Liver (tissue), 9 donors: ENCODE results near the gene EFCAB14. TPM values are rescaled to one million over a fixed set of nuclear protein-coding genes. Genes with fewer than 3 reads are reported as not detected.

Experiments
- DNase-seq: peaks from one replicate; pipeline ENCODE4 v3.0.0-alpha.2; 2017; ENCODE audit warnings: low spot score
- H3K27ac ChIP-seq, 2 donors: one replicate each; pipeline ENCODE4 v1.7.0; 2013; ENCODE audit warnings: inconsistent platforms in 2 of 2, low read length in 2 of 2, control low read depth in 1 of 2, low read depth in 1 of 2, mild to moderate bottlenecking in 1 of 2
- H3K27me3 ChIP-seq, 4 donors: one replicate each; pipeline versions ENCODE4 v1.6.1 to v1.7.0; 2013; ENCODE audit warnings: low read length in 3 of 4, inconsistent platforms in 1 of 4, mild to moderate bottlenecking in 1 of 4, moderate library complexity in 1 of 4; ENCODE audit not compliant: control insufficient read depth in 4 of 4, insufficient read depth in 4 of 4
- H3K36me3 ChIP-seq, 4 donors: one replicate each; pipeline versions ENCODE4 v1.6.1 to v1.7.0; 2013; ENCODE audit warnings: low read length in 3 of 4, mild to moderate bottlenecking in 3 of 4, low read depth in 1 of 4, moderate library complexity in 1 of 4; ENCODE audit not compliant: control insufficient read depth in 4 of 4, insufficient read depth in 3 of 4
- H3K4me1 ChIP-seq, 4 donors: one replicate each; pipeline versions ENCODE4 v1.6.1 to v1.7.0; 2013; ENCODE audit warnings: low read length in 3 of 4, mild to moderate bottlenecking in 3 of 4, moderate library complexity in 1 of 4; ENCODE audit not compliant: control insufficient read depth in 4 of 4, insufficient read depth in 4 of 4
- H3K4me3 ChIP-seq, 3 donors: one replicate each; pipeline versions ENCODE4 v1.6.1 to v1.7.0; 2013; ENCODE audit warnings: low read length in 3 of 3, control low read depth in 1 of 3, low read depth in 1 of 3, mild to moderate bottlenecking in 1 of 3
- H3K9ac ChIP-seq, 2 donors: one replicate each; pipeline ENCODE4 v1.7.0; 2013; ENCODE audit warnings: low read length in 2 of 2, mild to moderate bottlenecking in 2 of 2, moderate library complexity in 2 of 2, control low read depth in 1 of 2, low read depth in 1 of 2
- H3K9me3 ChIP-seq, 4 donors: one replicate each; pipeline versions ENCODE4 v1.6.1 to v1.7.0; 2013; ENCODE audit warnings: low read length in 3 of 4; ENCODE audit not compliant: control insufficient read depth in 4 of 4
- EGR1 ChIP-seq, 2 donors: IDR thresholded peaks; 2 replicates each; pipeline ENCODE4 v1.6.1; 2016 to 2018; ENCODE audit warnings: antibody characterized with exemption in 2 of 2, low read depth in 2 of 2
- FOXA1 ChIP-seq: IDR thresholded peaks from 2 replicates; pipeline ENCODE4 v1.6.1; 2016; ENCODE audit warnings: antibody characterized with exemption
- GABPA ChIP-seq, 2 donors: IDR thresholded peaks in 1 of 2; conservative IDR thresholded peaks in 1 of 2; 2 replicates each; pipeline ENCODE4 v1.6.1; 2016; ENCODE audit warnings: antibody characterized with exemption in 2 of 2, mild to moderate bottlenecking in 1 of 2, moderate library complexity in 1 of 2
- HNF4A ChIP-seq, 2 donors: conservative IDR thresholded peaks; 2 replicates each; pipeline ENCODE4 v1.6.1; 2016; ENCODE audit warnings: antibody characterized with exemption in 2 of 2, mild to moderate bottlenecking in 2 of 2
- JUND ChIP-seq, 2 donors: IDR thresholded peaks; 2 replicates each; pipeline ENCODE4 v1.6.1; 2016; ENCODE audit warnings: antibody characterized with exemption in 2 of 2
- NR2F2 ChIP-seq: IDR thresholded peaks from 2 replicates; pipeline ENCODE4 v1.6.1; 2016; ENCODE audit warnings: antibody characterized with exemption
- RAD21 ChIP-seq, 2 donors: IDR thresholded peaks; 2 replicates each; pipeline ENCODE4 v1.6.1; 2016; ENCODE audit warnings: antibody characterized with exemption in 2 of 2, mild to moderate bottlenecking in 2 of 2
- SP1 ChIP-seq: IDR thresholded peaks from 2 replicates; pipeline ENCODE4 v1.6.1; 2018; ENCODE audit warnings: antibody characterized with exemption, mild to moderate bottlenecking
- TAF1 ChIP-seq: conservative IDR thresholded peaks from 2 replicates; pipeline ENCODE4 v1.6.1; 2016; ENCODE audit warnings: antibody characterized with exemption, mild to moderate bottlenecking
- WGBS: extraction: QIAGEN DNeasy Blood & Tissue Kit; methylation state at CpG from one replicate; pipeline ENCODE4 v1.1.7; 2013; 5-methylcytosine and 5-hydroxymethylcytosine counted together
- polyA plus RNA-seq, 2 donors: library from polyadenylated mRNA; stranded (reverse) in 1 of 2; unstranded in 1 of 2; fragments of 200-250 nt in 1 of 2; fragments of >200 nt in 1 of 2; fragmentation: Nextera tagmentation in 1 of 2; extraction: Ambion mirVana in 1 of 2; gene quantifications; one replicate each; pipeline versions ENCODE4 v1.2.1 to v1.2.3, GENCODE V29; 2013 to 2015
- total RNA-seq, 2 donors: library from RNA; depleted of rRNA; stranded (reverse); fragments of >200 nt; gene quantifications; one replicate each; pipeline ENCODE4 v1.2.3, GENCODE V29; 2014
- TF ChIP-seq, protein P1 (sequence below): IDR thresholded peaks from 2 replicates; pipeline ENCODE4 v1.6.1; 2016; ENCODE audit warnings: antibody characterized with exemption
- TF ChIP-seq, protein P2 (sequence below): fragments of 150-350 bp; IDR thresholded peaks from 2 replicates; pipeline ENCODE4 v1.5.1; 2017; ENCODE audit warnings: improper control_type of control experiment, low read depth, low read length; ENCODE audit not compliant: missing input control
- TF ChIP-seq, protein P3 (sequence below): IDR thresholded peaks from 2 replicates; pipeline ENCODE4 v1.6.1; 2016; ENCODE audit warnings: antibody characterized with exemption
- TF ChIP-seq, protein P4 (sequence below): IDR thresholded peaks from 2 replicates; pipeline ENCODE4 v1.6.1; 2016; ENCODE audit warnings: antibody characterized with exemption
- TF ChIP-seq, protein P5 (sequence below): IDR thresholded peaks from 2 replicates; pipeline ENCODE4 v1.6.1; 2016; ENCODE audit warnings: antibody characterized with exemption, mild to moderate bottlenecking
- donor health status: healthy.
- donor health status: healthy.
- donor health status: healthy.
- donor health status: healthy.
- donor health status: healthy.

EFCAB14 gene
- total and polyA plus RNA-seq, 4 donors, result 14.8 to 34.6 (median 23.7) TPM

DNA sequence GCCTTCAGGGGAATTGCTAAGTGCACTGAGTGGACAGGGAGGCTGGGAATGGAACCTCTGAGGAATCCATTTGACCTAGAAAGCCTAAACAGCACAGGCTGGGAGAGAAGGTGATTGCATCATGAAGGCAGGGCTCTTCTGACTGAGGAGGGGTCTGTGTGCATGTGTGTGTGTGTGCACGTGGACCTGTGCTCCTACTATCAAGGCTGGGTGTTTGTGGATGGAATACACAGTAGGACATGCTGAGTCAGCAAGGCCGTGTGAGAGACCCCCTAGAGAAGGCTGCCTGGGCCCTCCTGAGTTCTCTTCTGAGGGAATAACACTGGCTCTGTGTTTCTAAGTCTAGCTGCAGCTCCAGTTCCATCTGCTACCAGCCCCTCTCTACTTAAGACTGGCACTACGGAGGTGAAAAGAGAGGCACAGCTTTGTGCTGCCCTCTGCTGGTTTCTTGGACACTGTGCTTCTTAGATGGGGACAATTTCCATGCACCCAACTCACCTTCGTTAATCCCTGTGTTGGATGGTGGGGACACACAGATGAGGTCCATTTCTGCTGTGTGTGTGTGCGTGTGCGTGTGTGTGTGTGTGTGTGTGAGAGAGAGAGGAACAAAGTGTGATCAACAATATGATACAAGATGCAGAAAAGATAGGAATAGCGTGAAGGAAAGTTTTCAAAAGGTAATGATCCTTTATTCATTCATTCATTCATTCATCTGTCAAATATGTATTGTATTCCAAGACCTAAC lies 6.2 kb upstream of the EFCAB14 start:
- Histone ChIP-seq H3K9ac (no peak overlapping the region), H3K36me3 (no peaks in the 10 kb centered on the region), H3K4me1 (peaks cover 0 to 3% (median 2%) of the 10 kb centered on the region in 4 donors), H3K4me3 (no peak overlapping the region), H3K9me3 (no peaks in the 10 kb centered on the region), H3K27me3 (no peaks in the 10 kb centered on the region), H3K27ac (no peak overlapping the region)
- no peak for TF ChIP-seq FOXA1
- TF ChIP-seq, protein P1, sequence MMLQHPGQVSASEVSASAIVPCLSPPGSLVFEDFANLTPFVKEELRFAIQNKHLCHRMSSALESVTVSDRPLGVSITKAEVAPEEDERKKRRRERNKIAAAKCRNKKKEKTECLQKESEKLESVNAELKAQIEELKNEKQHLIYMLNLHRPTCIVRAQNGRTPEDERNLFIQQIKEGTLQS, result no peak
- TF ChIP-seq HNF4A (conservative IDR thresholded peaks at IDR 0.05), result no peak
- TF ChIP-seq, protein P2, sequence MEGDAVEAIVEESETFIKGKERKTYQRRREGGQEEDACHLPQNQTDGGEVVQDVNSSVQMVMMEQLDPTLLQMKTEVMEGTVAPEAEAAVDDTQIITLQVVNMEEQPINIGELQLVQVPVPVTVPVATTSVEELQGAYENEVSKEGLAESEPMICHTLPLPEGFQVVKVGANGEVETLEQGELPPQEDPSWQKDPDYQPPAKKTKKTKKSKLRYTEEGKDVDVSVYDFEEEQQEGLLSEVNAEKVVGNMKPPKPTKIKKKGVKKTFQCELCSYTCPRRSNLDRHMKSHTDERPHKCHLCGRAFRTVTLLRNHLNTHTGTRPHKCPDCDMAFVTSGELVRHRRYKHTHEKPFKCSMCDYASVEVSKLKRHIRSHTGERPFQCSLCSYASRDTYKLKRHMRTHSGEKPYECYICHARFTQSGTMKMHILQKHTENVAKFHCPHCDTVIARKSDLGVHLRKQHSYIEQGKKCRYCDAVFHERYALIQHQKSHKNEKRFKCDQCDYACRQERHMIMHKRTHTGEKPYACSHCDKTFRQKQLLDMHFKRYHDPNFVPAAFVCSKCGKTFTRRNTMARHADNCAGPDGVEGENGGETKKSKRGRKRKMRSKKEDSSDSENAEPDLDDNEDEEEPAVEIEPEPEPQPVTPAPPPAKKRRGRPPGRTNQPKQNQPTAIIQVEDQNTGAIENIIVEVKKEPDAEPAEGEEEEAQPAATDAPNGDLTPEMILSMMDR, result peak; percentile 80
- peak; percentile 91 to 98 for TF ChIP-seq RAD21 (IDR thresholded peaks at IDR 0.05)
- TF ChIP-seq, protein P3, sequence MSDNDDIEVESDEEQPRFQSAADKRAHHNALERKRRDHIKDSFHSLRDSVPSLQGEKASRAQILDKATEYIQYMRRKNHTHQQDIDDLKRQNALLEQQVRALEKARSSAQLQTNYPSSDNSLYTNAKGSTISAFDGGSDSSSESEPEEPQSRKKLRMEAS, result no peak
- TF ChIP-seq, protein P4, sequence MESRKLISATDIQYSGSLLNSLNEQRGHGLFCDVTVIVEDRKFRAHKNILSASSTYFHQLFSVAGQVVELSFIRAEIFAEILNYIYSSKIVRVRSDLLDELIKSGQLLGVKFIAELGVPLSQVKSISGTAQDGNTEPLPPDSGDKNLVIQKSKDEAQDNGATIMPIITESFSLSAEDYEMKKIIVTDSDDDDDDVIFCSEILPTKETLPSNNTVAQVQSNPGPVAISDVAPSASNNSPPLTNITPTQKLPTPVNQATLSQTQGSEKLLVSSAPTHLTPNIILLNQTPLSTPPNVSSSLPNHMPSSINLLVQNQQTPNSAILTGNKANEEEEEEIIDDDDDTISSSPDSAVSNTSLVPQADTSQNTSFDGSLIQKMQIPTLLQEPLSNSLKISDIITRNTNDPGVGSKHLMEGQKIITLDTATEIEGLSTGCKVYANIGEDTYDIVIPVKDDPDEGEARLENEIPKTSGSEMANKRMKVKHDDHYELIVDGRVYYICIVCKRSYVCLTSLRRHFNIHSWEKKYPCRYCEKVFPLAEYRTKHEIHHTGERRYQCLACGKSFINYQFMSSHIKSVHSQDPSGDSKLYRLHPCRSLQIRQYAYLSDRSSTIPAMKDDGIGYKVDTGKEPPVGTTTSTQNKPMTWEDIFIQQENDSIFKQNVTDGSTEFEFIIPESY, result no peak
- TF ChIP-seq GABPA (IDR thresholded peaks at IDR 0.05 in 1 of 2, conservative IDR thresholded peaks at IDR 0.05 in 1 of 2), result no peak
- TF ChIP-seq, protein P5, sequence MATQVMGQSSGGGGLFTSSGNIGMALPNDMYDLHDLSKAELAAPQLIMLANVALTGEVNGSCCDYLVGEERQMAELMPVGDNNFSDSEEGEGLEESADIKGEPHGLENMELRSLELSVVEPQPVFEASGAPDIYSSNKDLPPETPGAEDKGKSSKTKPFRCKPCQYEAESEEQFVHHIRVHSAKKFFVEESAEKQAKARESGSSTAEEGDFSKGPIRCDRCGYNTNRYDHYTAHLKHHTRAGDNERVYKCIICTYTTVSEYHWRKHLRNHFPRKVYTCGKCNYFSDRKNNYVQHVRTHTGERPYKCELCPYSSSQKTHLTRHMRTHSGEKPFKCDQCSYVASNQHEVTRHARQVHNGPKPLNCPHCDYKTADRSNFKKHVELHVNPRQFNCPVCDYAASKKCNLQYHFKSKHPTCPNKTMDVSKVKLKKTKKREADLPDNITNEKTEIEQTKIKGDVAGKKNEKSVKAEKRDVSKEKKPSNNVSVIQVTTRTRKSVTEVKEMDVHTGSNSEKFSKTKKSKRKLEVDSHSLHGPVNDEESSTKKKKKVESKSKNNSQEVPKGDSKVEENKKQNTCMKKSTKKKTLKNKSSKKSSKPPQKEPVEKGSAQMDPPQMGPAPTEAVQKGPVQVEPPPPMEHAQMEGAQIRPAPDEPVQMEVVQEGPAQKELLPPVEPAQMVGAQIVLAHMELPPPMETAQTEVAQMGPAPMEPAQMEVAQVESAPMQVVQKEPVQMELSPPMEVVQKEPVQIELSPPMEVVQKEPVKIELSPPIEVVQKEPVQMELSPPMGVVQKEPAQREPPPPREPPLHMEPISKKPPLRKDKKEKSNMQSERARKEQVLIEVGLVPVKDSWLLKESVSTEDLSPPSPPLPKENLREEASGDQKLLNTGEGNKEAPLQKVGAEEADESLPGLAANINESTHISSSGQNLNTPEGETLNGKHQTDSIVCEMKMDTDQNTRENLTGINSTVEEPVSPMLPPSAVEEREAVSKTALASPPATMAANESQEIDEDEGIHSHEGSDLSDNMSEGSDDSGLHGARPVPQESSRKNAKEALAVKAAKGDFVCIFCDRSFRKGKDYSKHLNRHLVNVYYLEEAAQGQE, result no peak
- TF ChIP-seq JUND (IDR thresholded peaks at IDR 0.05), result no peak
- no peak for TF ChIP-seq SP1
- no peak for TF ChIP-seq TAF1
- peak; percentile 67 for DNase-seq
- WGBS, result 17% methylated on average over 7 of the region's 7 CpGs

DNA sequence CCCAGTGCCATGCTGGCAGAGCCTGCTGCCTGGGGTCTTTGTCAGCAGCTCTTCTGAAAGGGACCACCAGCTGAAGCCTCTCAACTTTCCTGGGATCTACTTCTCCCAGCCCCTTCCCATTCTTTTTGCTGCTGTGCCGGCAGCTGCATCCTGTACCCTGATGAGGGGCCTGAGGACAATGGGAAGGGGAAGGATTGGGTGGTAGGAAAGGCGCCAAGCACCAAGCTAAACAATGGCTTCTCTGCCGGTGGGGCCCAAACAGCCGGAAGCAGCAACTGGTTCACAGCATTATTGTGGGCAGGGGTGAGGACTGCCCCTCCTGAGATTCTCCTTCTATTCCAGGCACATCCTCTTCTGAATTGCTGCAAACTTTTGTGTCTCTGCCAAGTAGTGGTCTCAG lies 5.0 kb upstream of the EFCAB14 start:
- no peak for TF ChIP-seq EGR1 (IDR thresholded peaks at IDR 0.05; ENCODE audit: low read depth in 2 of 2)
- TF ChIP-seq, protein P5, result no peak
- TF ChIP-seq NR2F2, result no peak
- no peak for TF ChIP-seq HNF4A (conservative IDR thresholded peaks at IDR 0.05)
- Histone ChIP-seq H3K36me3 (no peaks in the 10 kb centered on the region), H3K9me3 (no peaks in the 10 kb centered on the region), H3K9ac (no peak overlapping the region), H3K27me3 (no peaks in the 10 kb centered on the region), H3K4me1 (peaks cover 0 to 10% (median 5%) of the 10 kb centered on the region in 4 donors), H3K4me3 (no peak overlapping the region), H3K27ac (no peak overlapping the region)
- DNase-seq, result no peak
- WGBS, result 81% methylated on average over 4 of the region's 4 CpGs
